Osteoblast (primary cell): ENCODE measurements around the gene AKR1B15. TPM values are rescaled to one million over a fixed set of nuclear protein-coding genes. Genes with fewer than 3 reads are reported as not detected.

Experiments used
- DNase-seq: peaks from one replicate; pipeline ENCODE4 v3.0.0; 2011; ENCODE audit warnings: low spot score, mixed read lengths; ENCODE audit not compliant: insufficient read length; ENCODE audit errors: missing footprints
- H2AFZ ChIP-seq: 2 replicates; pipeline ENCODE4 v1.6.0; 2011; ENCODE audit warnings: mild to moderate bottlenecking, low read length
- H3K27ac ChIP-seq: 2 replicates; pipeline ENCODE4 v1.5.1; 2011; ENCODE audit warnings: mild to moderate bottlenecking, low read depth, low read length, moderate library complexity
- H3K27me3 ChIP-seq: 2 replicates; pipeline ENCODE4 v1.6.0; 2012; ENCODE audit warnings: mild to moderate bottlenecking, control low read depth, inconsistent platforms, low read length, moderate library complexity; ENCODE audit not compliant: insufficient read depth
- H3K36me3 ChIP-seq: 2 replicates; pipeline ENCODE4 v1.5.1; 2011; ENCODE audit warnings: mild to moderate bottlenecking, low read length, control low read depth, moderate library complexity; ENCODE audit not compliant: insufficient read depth
- H3K4me1 ChIP-seq: 2 replicates; pipeline ENCODE4 v1.5.1; 2011; ENCODE audit warnings: mild to moderate bottlenecking, low read length, control low read depth, moderate library complexity; ENCODE audit not compliant: insufficient read depth
- H3K4me2 ChIP-seq: 2 replicates; pipeline ENCODE4 v1.6.0; 2011; ENCODE audit warnings: mild to moderate bottlenecking, low read length; ENCODE audit not compliant: insufficient read depth
- H3K4me3 ChIP-seq: fragments of 200-600 bp; sonication (generic); 3 replicates; pipeline ENCODE4 v1.5.1; 2012; ENCODE audit warnings: mild to moderate bottlenecking, low read length, inconsistent platforms; ENCODE audit not compliant: insufficient read depth
- H3K79me2 ChIP-seq: 2 replicates; pipeline ENCODE4 v1.6.0; 2012; ENCODE audit warnings: mild to moderate bottlenecking, low read length, control low read depth, inconsistent platforms; ENCODE audit not compliant: insufficient read depth
- H3K9me3 ChIP-seq: 2 replicates; pipeline ENCODE4 v1.5.1; 2011; ENCODE audit warnings: low read depth, low read length, control low read depth
- H4K20me1 ChIP-seq: 2 replicates; pipeline ENCODE4 v1.6.0; 2012; ENCODE audit warnings: mild to moderate bottlenecking, low read length, control low read depth; ENCODE audit not compliant: insufficient read depth
- CTCF ChIP-seq: IDR thresholded peaks from 2 replicates; pipeline ENCODE4 v1.5.1; 2011; ENCODE audit warnings: mild to moderate bottlenecking, low read depth, low read length, moderate library complexity; ENCODE audit errors: extremely low read depth
- total RNA-seq: library from RNA; depleted of rRNA; stranded (reverse); fragments of >200 nt; gene quantifications from 2 replicates; pipeline ENCODE4 v1.2.3, GENCODE V29; 2012

The AKR1B15 gene
- total RNA-seq, 1 donor, result 0.36 TPM

GRCh38 chr7:134627109-134627774 is 78.3 kb downstream of the AKR1B15 start:
- no peak for TF ChIP-seq CTCF
- Histone ChIP-seq H2AFZ (no peak overlapping the region), H3K4me2 (no peak overlapping the region), H3K27ac (no peak overlapping the region), H3K4me1 (peaks cover 12% of the 10 kb centered on the region), H3K4me3 (no peak overlapping the region), H3K27me3 (no peaks in the 10 kb centered on the region), H3K36me3 (no peaks in the 10 kb centered on the region), H3K79me2 (no peaks in the 10 kb centered on the region), H3K9me3 (no peaks in the 10 kb centered on the region), H4K20me1 (no peaks in the 10 kb centered on the region)
- no peak for DNase-seq

GRCh38 chr7:134627775-134628153 is 78.9 kb downstream of the AKR1B15 start:
- TF ChIP-seq CTCF, result no peak
- DNase-seq, result no peak

GRCh38 chr7:134629445-134629844 is 80.5 kb downstream of the AKR1B15 start:
- Histone ChIP-seq H2AFZ (peak overlapping the region; percentile 16), H3K4me2 (no peak overlapping the region), H3K4me3 (no peak overlapping the region), H3K9me3 (no peaks in the 10 kb centered on the region), H3K4me1 (peaks cover 12% of the 10 kb centered on the region), H3K27me3 (no peaks in the 10 kb centered on the region), H4K20me1 (no peaks in the 10 kb centered on the region), H3K79me2 (no peaks in the 10 kb centered on the region), H3K36me3 (no peaks in the 10 kb centered on the region), H3K27ac (peak overlapping the region; percentile 7)
- no peak for DNase-seq
- TF ChIP-seq CTCF, result no peak

More at GRCh38 chr7:134627775-134628153, 78.9 kb downstream of the AKR1B15 start:
- Histone ChIP-seq H3K9me3 (no peaks in the 10 kb centered on the region), H3K4me2 (no peak overlapping the region), H3K4me3 (no peak overlapping the region), H3K27ac (no peak overlapping the region), H3K79me2 (no peaks in the 10 kb centered on the region), H3K36me3 (no peaks in the 10 kb centered on the region), H3K4me1 (peaks cover 12% of the 10 kb centered on the region), H2AFZ (no peak overlapping the region), H3K27me3 (no peaks in the 10 kb centered on the region), H4K20me1 (no peaks in the 10 kb centered on the region)

Other genes starting within 250 kb of the AKR1B15 start
- gene SLC35B4, start 232.2 kb upstream of the AKR1B15 start, total RNA-seq, result 14.8 and 18.3 TPM in 2 replicates
- 85.8 and 86.6 TPM in 2 replicates for gene AKR1B1, start 90.0 kb upstream of the AKR1B15 start, total RNA-seq
- gene AKR1B10, start 21.5 kb upstream of the AKR1B15 start, total RNA-seq, result 1.4 and 2.4 TPM in 2 replicates
- 43.6 and 64.8 TPM in 2 replicates for gene BPGM, start 97.7 kb downstream of the AKR1B15 start, total RNA-seq
- gene CALD1, start 230.5 kb downstream of the AKR1B15 start, total RNA-seq, result 1,075 and 1,123 TPM in 2 replicates